Measurements from ENCODE around the gene TMEFF2.

The TMEFF2 gene

DNA sequence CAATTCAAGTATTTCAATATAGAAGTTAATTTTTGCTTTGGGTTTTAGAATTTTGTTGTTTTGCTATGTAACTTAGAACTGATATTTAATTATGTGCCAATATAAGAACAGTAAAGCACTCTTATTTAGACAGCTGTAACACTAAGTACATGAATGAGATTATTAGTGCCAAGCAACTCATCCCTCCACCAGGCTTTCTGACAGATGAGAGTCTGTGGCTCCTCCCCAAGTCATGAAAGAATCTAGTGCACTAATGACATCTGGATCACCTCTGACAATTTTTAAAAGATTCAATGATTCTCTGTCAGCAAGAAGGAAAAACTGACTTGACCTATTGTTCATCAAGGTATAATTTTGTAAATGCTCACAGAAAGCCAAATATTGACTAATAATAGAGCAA, 67.8 kb downstream of the TMEFF2 start:
- no peaks in the 10 kb centered on the region for H3K4me1 ChIP-seq (ENCODE audit: insufficient read depth, poor library complexity, severe bottlenecking)
- TF ChIP-seq, protein P1, sequence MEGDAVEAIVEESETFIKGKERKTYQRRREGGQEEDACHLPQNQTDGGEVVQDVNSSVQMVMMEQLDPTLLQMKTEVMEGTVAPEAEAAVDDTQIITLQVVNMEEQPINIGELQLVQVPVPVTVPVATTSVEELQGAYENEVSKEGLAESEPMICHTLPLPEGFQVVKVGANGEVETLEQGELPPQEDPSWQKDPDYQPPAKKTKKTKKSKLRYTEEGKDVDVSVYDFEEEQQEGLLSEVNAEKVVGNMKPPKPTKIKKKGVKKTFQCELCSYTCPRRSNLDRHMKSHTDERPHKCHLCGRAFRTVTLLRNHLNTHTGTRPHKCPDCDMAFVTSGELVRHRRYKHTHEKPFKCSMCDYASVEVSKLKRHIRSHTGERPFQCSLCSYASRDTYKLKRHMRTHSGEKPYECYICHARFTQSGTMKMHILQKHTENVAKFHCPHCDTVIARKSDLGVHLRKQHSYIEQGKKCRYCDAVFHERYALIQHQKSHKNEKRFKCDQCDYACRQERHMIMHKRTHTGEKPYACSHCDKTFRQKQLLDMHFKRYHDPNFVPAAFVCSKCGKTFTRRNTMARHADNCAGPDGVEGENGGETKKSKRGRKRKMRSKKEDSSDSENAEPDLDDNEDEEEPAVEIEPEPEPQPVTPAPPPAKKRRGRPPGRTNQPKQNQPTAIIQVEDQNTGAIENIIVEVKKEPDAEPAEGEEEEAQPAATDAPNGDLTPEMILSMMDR (IDR thresholded peaks at IDR 0.05; ENCODE audit: poor library complexity, severe bottlenecking): no peak
- no peak for DNase-seq (ENCODE audit: low spot score)

DNA sequence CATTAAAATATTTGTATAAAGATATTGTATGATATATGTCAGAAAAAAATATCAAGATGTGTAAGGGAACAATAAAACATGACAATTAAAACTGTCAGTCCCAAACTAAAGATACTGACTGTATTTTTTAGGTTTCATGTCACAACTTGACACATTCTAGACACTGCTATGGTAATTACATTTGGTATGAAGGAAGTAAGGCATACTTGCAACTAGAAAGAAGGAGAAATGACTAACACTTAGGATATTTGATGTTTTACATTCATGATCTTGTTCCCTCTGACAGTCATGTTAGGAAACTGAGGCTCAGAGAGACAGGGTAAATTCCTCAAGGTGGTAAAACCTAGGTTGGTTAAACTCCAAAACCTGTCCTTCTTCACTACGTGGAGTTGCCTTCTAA, 68.3 kb downstream of the TMEFF2 start:
- H3K27me3 ChIP-seq (ENCODE audit: insufficient read depth, poor library complexity, severe bottlenecking): no peaks in the 10 kb centered on the region
- H3K9me3 ChIP-seq (ENCODE audit: severe bottlenecking): no peaks in the 10 kb centered on the region
- H3K36me3 ChIP-seq (ENCODE audit: low read depth): no peaks in the 10 kb centered on the region
- DNase-seq (ENCODE audit: low spot score) (no peak), ATAC-seq (ENCODE audit: low read depth) (peak; percentile 25; the same call in 2 of the 3 replicates)
- no peaks in the 10 kb centered on the region for H3K4me1 ChIP-seq (ENCODE audit: insufficient read depth, poor library complexity, severe bottlenecking)
- no peak overlapping the region for H3K4me3 ChIP-seq (ENCODE audit: severe bottlenecking)
- H3K27ac ChIP-seq (ENCODE audit: poor library complexity, severe bottlenecking): no peak overlapping the region
- TF ChIP-seq, protein P1 (IDR thresholded peaks at IDR 0.05; ENCODE audit: poor library complexity, severe bottlenecking): no peak

More for the DNA sequence above, 67.8 kb downstream of the TMEFF2 start:
- no peak overlapping the region for H3K27ac ChIP-seq (ENCODE audit: poor library complexity, severe bottlenecking)
- H3K9me3 ChIP-seq (ENCODE audit: severe bottlenecking): no peaks in the 10 kb centered on the region
- no peaks in the 10 kb centered on the region for H3K27me3 ChIP-seq (ENCODE audit: insufficient read depth, poor library complexity, severe bottlenecking)
- no peaks in the 10 kb centered on the region for H3K36me3 ChIP-seq (ENCODE audit: low read depth)
- H3K4me3 ChIP-seq (ENCODE audit: severe bottlenecking): no peak overlapping the region
- no peak for ATAC-seq (ENCODE audit: low read depth)

DNA sequence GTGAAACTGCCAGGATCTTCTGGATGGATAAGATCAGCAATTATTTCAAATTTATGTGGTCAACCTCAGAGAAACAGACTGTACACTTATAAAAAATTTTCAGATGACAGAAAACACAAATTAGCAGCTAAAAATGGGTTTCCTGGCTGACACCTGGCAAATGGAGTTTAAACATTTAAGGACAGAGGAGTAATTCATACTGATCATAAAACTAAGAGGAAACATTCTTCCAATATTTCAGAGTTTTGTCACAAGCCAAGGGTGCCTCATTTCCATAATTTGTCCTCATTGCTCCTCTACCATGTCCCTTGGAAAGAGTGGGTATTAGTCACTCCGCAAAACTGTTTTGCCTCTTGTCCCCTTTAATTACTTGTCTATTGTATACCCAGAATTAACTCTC, 70.2 kb downstream of the TMEFF2 start:
- TF ChIP-seq, protein P1 (IDR thresholded peaks at IDR 0.05; ENCODE audit: poor library complexity, severe bottlenecking): no peak
- H3K27me3 ChIP-seq (ENCODE audit: insufficient read depth, poor library complexity, severe bottlenecking): no peaks in the 10 kb centered on the region
- no peak for DNase-seq (ENCODE audit: low spot score)
- no peaks in the 10 kb centered on the region for H3K4me1 ChIP-seq (ENCODE audit: insufficient read depth, poor library complexity, severe bottlenecking)
- H3K9me3 ChIP-seq (ENCODE audit: severe bottlenecking): no peaks in the 10 kb centered on the region
- H3K36me3 ChIP-seq (ENCODE audit: low read depth): no peaks in the 10 kb centered on the region
- H3K4me3 ChIP-seq (ENCODE audit: severe bottlenecking): no peak overlapping the region
- no peak for ATAC-seq (ENCODE audit: low read depth)
- no peak overlapping the region for H3K27ac ChIP-seq (ENCODE audit: poor library complexity, severe bottlenecking)

DNA sequence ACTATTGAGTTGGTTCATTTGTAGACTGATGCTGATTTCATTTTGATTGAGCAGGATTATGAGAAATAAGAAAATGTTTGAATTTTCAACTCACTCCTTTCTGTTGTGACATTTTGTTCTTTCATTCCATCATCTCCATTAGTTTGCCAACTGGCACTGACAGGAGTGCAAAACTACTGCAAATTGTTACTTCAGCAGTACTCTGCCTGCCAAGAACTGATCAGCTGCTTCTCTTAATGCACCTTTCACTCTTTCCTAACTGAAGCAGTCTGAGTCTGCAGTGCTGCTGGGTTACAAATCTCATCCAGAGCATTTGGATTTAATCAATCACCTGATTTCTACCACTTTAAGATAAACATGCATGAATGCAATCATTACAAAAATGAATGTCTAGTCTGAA, 70.9 kb downstream of the TMEFF2 start:
- ATAC-seq (ENCODE audit: low read depth) (no peak), DNase-seq (ENCODE audit: low spot score) (no peak)
- H3K27ac ChIP-seq (ENCODE audit: poor library complexity, severe bottlenecking): no peak overlapping the region
- no peaks in the 10 kb centered on the region for H3K4me1 ChIP-seq (ENCODE audit: insufficient read depth, poor library complexity, severe bottlenecking)
- TF ChIP-seq, protein P1 (IDR thresholded peaks at IDR 0.05; ENCODE audit: poor library complexity, severe bottlenecking): no peak
- no peaks in the 10 kb centered on the region for H3K36me3 ChIP-seq (ENCODE audit: low read depth)
- no peak overlapping the region for H3K4me3 ChIP-seq (ENCODE audit: severe bottlenecking)
- H3K27me3 ChIP-seq (ENCODE audit: insufficient read depth, poor library complexity, severe bottlenecking): no peaks in the 10 kb centered on the region
- no peaks in the 10 kb centered on the region for H3K9me3 ChIP-seq (ENCODE audit: severe bottlenecking)

DNA sequence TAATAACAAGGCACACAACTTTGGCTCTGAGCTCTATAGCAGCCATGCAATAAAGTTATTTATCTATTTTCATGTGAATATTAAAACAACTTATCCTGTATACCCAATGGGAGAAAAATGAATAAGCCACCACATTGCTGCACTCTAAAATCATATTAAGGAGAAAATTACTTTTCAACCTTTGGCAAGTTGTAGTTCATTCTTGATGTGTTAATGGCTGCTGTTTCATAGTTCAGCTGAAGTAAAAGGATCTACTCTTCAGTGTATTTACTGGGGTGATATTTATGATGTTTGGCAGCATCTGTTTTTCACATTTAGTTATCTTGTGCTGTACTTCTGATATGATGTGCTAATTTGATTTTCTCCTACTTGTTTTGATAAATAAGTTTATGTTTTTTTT, 71.8 kb downstream of the TMEFF2 start:
- no peak overlapping the region for H3K4me3 ChIP-seq (ENCODE audit: severe bottlenecking)
- no peaks in the 10 kb centered on the region for H3K36me3 ChIP-seq (ENCODE audit: low read depth)
- DNase-seq (ENCODE audit: low spot score) (no peak), ATAC-seq (ENCODE audit: low read depth) (no peak)
- TF ChIP-seq, protein P1 (IDR thresholded peaks at IDR 0.05; ENCODE audit: poor library complexity, severe bottlenecking): no peak
- H3K4me1 ChIP-seq (ENCODE audit: insufficient read depth, poor library complexity, severe bottlenecking): no peaks in the 10 kb centered on the region
- H3K9me3 ChIP-seq (ENCODE audit: severe bottlenecking): no peaks in the 10 kb centered on the region
- H3K27ac ChIP-seq (ENCODE audit: poor library complexity, severe bottlenecking): no peak overlapping the region
- no peaks in the 10 kb centered on the region for H3K27me3 ChIP-seq (ENCODE audit: insufficient read depth, poor library complexity, severe bottlenecking)
